HEK293T (cell line): Measurements from ENCODE around the gene CMPK1.

Source experiments
- CTCF ChIA-PET: fragments of 350-600 bp; formaldehyde crosslinking; extraction: SDS; loops from one replicate; lab custom pipeline; 2021; ENCODE audit warnings: antibody characterized with exemption, inconsistent platforms; lab: Yijun Ruan, JAX
- POLR2A ChIA-PET: fragments of 350-600 bp; formaldehyde crosslinking; extraction: SDS; loops from one replicate; lab custom pipeline; 2020; ENCODE audit warnings: antibody characterized with exemption, inconsistent platforms; lab: Yijun Ruan, JAX
- DNase-seq: peaks from one replicate; pipeline ENCODE4 v3.0.0; 2012; ENCODE audit warnings: mixed read lengths; ENCODE audit errors: extremely low spot score
- ARNT ChIP-seq: fragments of 450-650 bp; IDR thresholded peaks from 2 replicates; pipeline ENCODE4 v1.6.1; 2017; ENCODE audit warnings: mild to moderate bottlenecking
- BHLHE40 ChIP-seq: fragments of 450-650 bp; IDR thresholded peaks from 2 replicates; pipeline ENCODE4 v1.6.1; 2016; ENCODE audit warnings: mild to moderate bottlenecking, moderate library complexity, borderline replicate concordance
- CTBP1 ChIP-seq: fragments of 450-650 bp; IDR thresholded peaks from 2 replicates; pipeline ENCODE4 v1.6.1; 2016; ENCODE audit warnings: borderline replicate concordance
- ELF4 ChIP-seq: fragments of 450-650 bp; IDR thresholded peaks from 2 replicates; pipeline ENCODE4 v1.6.1; 2017; ENCODE audit warnings: antibody characterized with exemption
- FOXA1 ChIP-seq: fragments of 450-650 bp; IDR thresholded peaks from 2 replicates; pipeline ENCODE4 v1.6.1; 2016; ENCODE audit warnings: mild to moderate bottlenecking
- FOXK2 ChIP-seq: fragments of 450-650 bp; IDR thresholded peaks from 2 replicates; pipeline ENCODE4 v1.6.1; 2016; ENCODE audit warnings: mild to moderate bottlenecking
- FOXM1 ChIP-seq: fragments of 450-650 bp; IDR thresholded peaks from 2 replicates; pipeline ENCODE4 v1.6.1; 2017; ENCODE audit warnings: mild to moderate bottlenecking, borderline replicate concordance
- HDGF ChIP-seq: fragments of 450-650 bp; IDR thresholded peaks from 2 replicates; pipeline ENCODE4 v1.6.1; 2017; ENCODE audit warnings: antibody characterized with exemption, borderline replicate concordance
- L3MBTL2 ChIP-seq: fragments of 450-650 bp; conservative IDR thresholded peaks from 2 replicates; pipeline ENCODE4 v1.6.1; 2016; ENCODE audit warnings: mild to moderate bottlenecking
- LEF1 ChIP-seq: fragments of 450-650 bp; IDR thresholded peaks from 2 replicates; pipeline ENCODE4 v1.6.1; 2017; ENCODE audit warnings: mild to moderate bottlenecking, borderline replicate concordance
- NFRKB ChIP-seq: fragments of 450-650 bp; IDR thresholded peaks from 2 replicates; pipeline ENCODE4 v1.6.1; 2016; ENCODE audit warnings: mild to moderate bottlenecking, moderate library complexity
- SP1 ChIP-seq: fragments of 450-650 bp; IDR thresholded peaks from 2 replicates; pipeline ENCODE4 v1.6.1; 2017
- SUZ12 ChIP-seq: fragments of 450-650 bp; IDR thresholded peaks from 2 replicates; pipeline ENCODE4 v1.6.1; 2016; ENCODE audit warnings: mild to moderate bottlenecking
- TARDBP ChIP-seq: fragments of 450-650 bp; IDR thresholded peaks from 2 replicates; pipeline ENCODE4 v1.6.1; 2016
- ZNF384 ChIP-seq: fragments of 450-650 bp; IDR thresholded peaks from 2 replicates; pipeline ENCODE4 v1.6.1; 2016
- TF ChIP-seq, protein P1 (sequence below): fragments of 450-650 bp; IDR thresholded peaks from 2 replicates; pipeline ENCODE4 v1.6.1; 2016

The CMPK1 gene

DNA sequence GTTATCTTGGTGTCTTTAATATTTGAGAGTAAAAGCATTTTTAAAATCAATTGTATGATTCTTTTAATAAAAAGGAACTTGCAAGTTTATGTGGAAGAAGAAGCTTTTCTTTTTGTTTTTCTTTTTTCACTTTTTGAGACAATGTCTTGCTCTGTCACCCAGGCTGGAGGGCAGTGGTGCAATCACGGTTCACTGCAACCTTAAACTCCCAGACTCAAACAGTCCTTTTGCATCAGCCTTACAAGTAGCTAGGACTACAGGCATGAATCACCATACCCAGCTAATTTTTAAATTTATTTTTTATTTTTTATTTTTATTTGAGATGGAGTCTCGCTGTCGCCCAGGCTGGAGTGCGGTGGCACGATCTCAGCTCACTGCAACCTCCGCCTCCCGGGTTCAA lies 34.1 kb downstream of the CMPK1 start:
- DNase-seq, result no peak
- TF ChIP-seq LEF1 (no peak), NFRKB (no peak), FOXA1 (no peak), ELF4 (no peak), BHLHE40 (no peak), SUZ12 (no peak), ZNF384 (no peak), FOXK2 (no peak), TARDBP (no peak), ARNT (no peak), CTBP1 (no peak), L3MBTL2 (no peak), SP1 (no peak), HDGF (no peak), FOXM1 (no peak)
- TF ChIP-seq, protein P1, sequence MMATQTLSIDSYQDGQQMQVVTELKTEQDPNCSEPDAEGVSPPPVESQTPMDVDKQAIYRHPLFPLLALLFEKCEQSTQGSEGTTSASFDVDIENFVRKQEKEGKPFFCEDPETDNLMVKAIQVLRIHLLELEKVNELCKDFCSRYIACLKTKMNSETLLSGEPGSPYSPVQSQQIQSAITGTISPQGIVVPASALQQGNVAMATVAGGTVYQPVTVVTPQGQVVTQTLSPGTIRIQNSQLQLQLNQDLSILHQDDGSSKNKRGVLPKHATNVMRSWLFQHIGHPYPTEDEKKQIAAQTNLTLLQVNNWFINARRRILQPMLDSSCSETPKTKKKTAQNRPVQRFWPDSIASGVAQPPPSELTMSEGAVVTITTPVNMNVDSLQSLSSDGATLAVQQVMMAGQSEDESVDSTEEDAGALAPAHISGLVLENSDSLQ, result no peak
- ChIA-PET CTCF (no interaction called here), POLR2A (interaction anchor here (1.4 to 1.8 kb wide), 2 partner anchors 34 to 53 kb away, joined by 4 read pairs; partner anchors contain the start of genes CMPK1 and STIL)

- no peak for DNase-seq
- ChIA-PET CTCF (interaction anchor here (0.7 kb wide), 1 partner anchor 172 kb away, joined by 4 read pairs; no protein-coding TSS in a partner anchor), POLR2A (no interaction called here)
- TF ChIP-seq SUZ12 (no peak), HDGF (no peak), ZNF384 (no peak), FOXA1 (no peak), ELF4 (no peak), TARDBP (no peak), FOXK2 (no peak), FOXM1 (no peak), LEF1 (no peak), ARNT (no peak), BHLHE40 (no peak), NFRKB (no peak), L3MBTL2 (no peak)
- TF ChIP-seq, protein P1, result no peak
Observed at GRCh38 chr1:47371016-47371517, 37.5 kb downstream of the CMPK1 start.

DNA sequence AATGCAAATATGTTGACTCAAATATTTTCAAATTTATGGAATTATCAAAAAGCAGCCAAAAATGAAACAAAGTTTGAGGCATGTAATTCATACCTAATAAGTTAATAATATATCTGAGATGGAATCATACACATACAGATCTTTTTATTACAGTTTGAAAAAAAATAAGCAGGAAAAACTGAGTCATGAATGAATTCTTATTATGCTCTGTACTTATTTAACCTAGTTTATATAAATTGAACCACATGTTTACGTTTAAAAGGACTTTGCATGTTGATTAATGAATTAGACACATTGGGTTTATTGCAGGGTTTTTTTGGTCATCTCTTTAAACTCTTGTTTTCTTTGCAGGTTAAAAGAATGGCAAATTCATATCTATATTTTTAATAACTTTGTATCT lies 40.9 kb downstream of the CMPK1 start:
- TF ChIP-seq ZNF384 (no peak), ARNT (no peak), BHLHE40 (no peak), NFRKB (no peak), FOXM1 (no peak), SUZ12 (no peak), HDGF (no peak), FOXK2 (no peak), LEF1 (no peak), L3MBTL2 (no peak), CTBP1 (no peak), FOXA1 (no peak), SP1 (no peak), ELF4 (no peak), TARDBP (no peak)
- TF ChIP-seq, protein P1, result no peak
- ChIA-PET POLR2A (no interaction called here), CTCF (no interaction called here)
- DNase-seq, result no peak

GRCh38 chr1:47378147-47378546 lies 44.6 kb downstream of the CMPK1 start:
- POLR2A ChIA-PET, result interaction anchor here (1.3 kb wide), 1 partner anchor 64 kb away, joined by 3 read pairs; the partner anchor contains the start of gene STIL
- no peak for DNase-seq
- TF ChIP-seq ZNF384 (no peak), ELF4 (no peak)
- CTCF ChIA-PET, result no interaction called here

- ChIA-PET CTCF (no interaction called here), POLR2A (no interaction called here)
- TF ChIP-seq NFRKB (no peak), L3MBTL2 (no peak), FOXK2 (no peak), SUZ12 (no peak), CTBP1 (no peak), BHLHE40 (no peak), ZNF384 (no peak), TARDBP (no peak), LEF1 (no peak), FOXA1 (no peak), SP1 (no peak), ARNT (no peak), HDGF (no peak), ELF4 (no peak), FOXM1 (no peak)
- TF ChIP-seq, protein P1, result no peak
Observed at GRCh38 chr1:47380699-47381098, 47.1 kb downstream of the CMPK1 start.

More at GRCh38 chr1:47380699-47381098, 47.1 kb downstream of the CMPK1 start:
- DNase-seq, result no peak
